Endometrial microvascular endothelial cells (primary cell): ENCODE results near the gene NBAS. TPM values are rescaled to one million over a fixed set of nuclear protein-coding genes. Genes with fewer than 3 reads are reported as not detected.

Experiments used
- in situ Hi-C: cut with HindIII; loops from 2 replicates; pipeline ENCODE4 v1.10.0; 2017; ENCODE audit warnings: low sequenced_read_pairs, low pct_unique_long_range_greater_than_20kb; ENCODE audit errors: inconsistent ontology term
- total RNA-seq: library from RNA; depleted of rRNA; stranded (reverse); fragments of >200 nt; gene quantifications from one replicate; pipeline ENCODE4 v1.2.3, GENCODE V29; 2015; ENCODE audit errors: inconsistent ontology term

The NBAS gene
- total RNA-seq, 1 donor from 2014 or later = 40.5 TPM

GRCh38 chr2:15562354-15563031 lies 1.4 kb upstream of the NBAS start:
- in situ Hi-C loops = no loop called here

- in situ Hi-C loops = no loop called here
These were observed 625 bp upstream of the NBAS start for GRCh38 chr2:15561574-15562344.

- in situ Hi-C loops = no loop called here
These were observed 770 bp downstream of the NBAS start for GRCh38 chr2:15560140-15560987.

GRCh38 chr2:15559379-15560139 lies 1.6 kb downstream of the NBAS start:
- in situ Hi-C loops = no loop called here

GRCh38 chr2:15557887-15558311 lies 3.2 kb downstream of the NBAS start:
- in situ Hi-C loops = no loop called here

GRCh38 chr2:15556311-15556930 lies 4.7 kb downstream of the NBAS start:
- in situ Hi-C loops = no loop called here

GRCh38 chr2:15555760-15556193 lies 5.4 kb downstream of the NBAS start:
- in situ Hi-C loops = no loop called here

- in situ Hi-C loops = no loop called here
These were observed 6.5 kb downstream of the NBAS start for GRCh38 chr2:15554525-15555218.

- in situ Hi-C loops = no loop called here
These were observed 7.2 kb downstream of the NBAS start for GRCh38 chr2:15553951-15554350.

GRCh38 chr2:15553519-15553918 lies 7.6 kb downstream of the NBAS start:
- in situ Hi-C loops = no loop called here

GRCh38 chr2:15548974-15549373 lies 12.2 kb downstream of the NBAS start:
- in situ Hi-C loops = no loop called here

GRCh38 chr2:15547115-15547876 lies 13.8 kb downstream of the NBAS start:
- in situ Hi-C loops = no loop called here

- in situ Hi-C loops = no loop called here
These were observed 14.6 kb downstream of the NBAS start for GRCh38 chr2:15546297-15547098.

- in situ Hi-C loops = no loop called here
These were observed 16.9 kb downstream of the NBAS start for GRCh38 chr2:15544227-15544626.

GRCh38 chr2:15543541-15543940 lies 17.6 kb downstream of the NBAS start:
- in situ Hi-C loops = no loop called here

- in situ Hi-C loops = no loop called here
These were observed 18.1 kb downstream of the NBAS start for GRCh38 chr2:15543053-15543452.
